ENCODE measurements around the gene AHSG.

Gene AHSG

DNA sequence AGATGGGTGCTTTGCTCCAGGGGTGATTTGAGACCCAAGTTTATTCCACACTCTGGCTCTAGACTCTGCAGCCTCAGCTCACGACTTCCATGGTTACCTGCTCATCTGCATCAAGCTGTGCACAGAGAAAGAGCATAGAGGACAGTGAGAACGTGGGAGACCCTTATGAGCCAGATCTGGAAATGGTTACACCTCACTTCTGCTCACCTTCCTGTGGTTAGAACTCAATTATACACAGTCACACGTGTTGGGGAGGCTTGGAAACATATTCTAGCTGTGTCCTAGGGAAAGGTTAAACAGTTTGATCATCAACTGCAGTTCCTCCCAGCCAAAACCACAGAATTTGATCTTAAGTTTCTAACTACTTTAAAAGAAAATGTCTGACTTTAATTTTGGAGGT, 29.2 kb downstream of the AHSG start:
- no peak for DNase-seq (ENCODE audit: low read depth in 2 of 2)

DNA sequence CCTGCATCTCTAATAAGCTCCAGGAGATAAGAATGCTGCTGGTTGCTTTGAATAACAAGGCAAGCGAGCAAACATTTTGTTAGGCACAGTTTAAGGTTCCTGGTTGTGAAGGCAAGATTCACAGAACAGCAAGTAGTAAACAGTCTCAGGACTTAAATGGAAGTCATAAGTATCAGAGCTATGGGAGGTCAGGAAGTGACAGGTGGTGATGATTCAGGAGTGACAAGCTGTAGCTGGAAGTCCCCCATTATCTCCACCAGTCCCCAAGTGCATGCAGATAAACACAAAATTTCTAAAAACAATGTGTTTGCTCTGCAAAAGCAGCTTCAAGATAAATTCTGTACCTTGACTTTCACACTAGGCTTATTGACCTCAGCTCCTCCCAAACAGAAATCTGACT, 30.6 kb downstream of the AHSG start:
- DNase-seq (ENCODE audit: low read depth in 2 of 2), result no peak

DNA sequence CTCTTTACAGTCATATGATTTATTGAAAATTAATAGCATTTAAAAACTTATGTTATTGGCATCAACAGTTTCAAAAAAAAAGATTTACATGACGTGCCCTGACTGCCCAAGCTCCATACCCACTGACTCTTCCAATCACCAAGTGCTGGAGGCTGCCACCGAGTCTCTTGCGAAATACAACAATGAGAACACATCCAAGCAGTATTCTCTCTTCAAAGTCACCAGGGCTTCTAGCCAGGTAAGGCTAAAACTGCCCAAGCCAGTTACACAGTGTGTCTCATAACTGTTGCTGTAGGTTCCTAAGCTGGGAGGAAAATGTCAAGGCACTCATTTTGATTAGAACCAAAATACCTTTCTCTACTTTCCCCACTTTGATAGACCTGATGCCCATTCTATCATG, 31.8 kb downstream of the AHSG start:
- DNase-seq (ENCODE audit: low read depth in 2 of 2), result no peak

DNA sequence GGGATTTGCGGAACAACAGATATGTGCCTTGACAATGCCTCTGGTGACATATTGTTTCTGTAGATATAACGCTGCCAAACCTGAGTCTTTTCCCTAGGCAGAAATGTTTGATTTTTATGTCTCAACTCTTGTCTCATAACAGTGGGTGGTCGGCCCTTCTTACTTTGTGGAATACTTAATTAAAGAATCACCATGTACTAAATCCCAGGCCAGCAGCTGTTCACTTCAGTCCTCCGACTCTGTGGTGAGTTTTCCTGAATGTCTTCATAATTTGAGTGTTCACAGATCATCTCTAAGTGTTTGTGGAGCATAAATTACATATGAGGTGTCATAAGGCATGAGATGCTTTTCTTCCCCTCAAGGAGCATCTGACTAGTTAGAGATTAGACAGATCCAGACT, 33.2 kb downstream of the AHSG start:
- no peak for DNase-seq (ENCODE audit: low read depth in 2 of 2)

DNA sequence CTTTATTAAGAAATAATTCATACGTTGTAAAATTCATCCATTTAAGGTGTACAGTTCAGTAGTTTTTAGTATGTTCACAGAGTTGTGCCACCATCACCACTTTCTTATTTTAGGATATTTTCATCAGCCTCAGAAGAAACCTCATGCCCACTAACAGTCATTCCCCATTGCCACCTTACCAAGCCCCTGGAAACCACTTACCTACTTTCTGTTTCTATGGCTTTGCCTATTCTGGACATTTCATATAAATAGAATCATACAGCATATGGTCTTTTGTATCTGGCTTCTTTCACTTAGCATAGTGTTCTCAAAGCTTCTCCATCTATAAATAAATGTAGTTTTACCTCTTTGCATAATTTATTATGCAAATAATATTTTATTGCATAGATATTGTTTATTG, 34.0 kb downstream of the AHSG start:
- no peak for DNase-seq (ENCODE audit: low read depth in 2 of 2)

DNA sequence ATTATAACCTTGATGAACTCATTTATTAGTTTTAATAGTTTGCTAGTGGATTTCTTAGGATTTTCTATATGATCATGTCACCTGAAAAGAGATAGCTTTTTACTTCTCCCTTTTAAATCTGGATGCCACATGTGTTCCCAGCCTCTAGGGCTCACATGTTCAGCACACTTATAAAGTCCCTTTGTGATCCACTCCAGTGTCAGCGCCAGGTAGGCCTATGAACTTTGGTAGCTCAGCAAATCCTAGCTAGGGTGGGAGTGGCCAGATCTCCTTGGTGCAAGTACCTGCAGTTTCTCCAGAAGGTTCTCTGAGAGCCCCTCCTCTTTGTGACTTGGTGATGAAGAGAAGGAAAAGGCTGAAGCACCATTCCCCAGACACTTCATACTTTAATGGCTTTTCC, 36.0 kb downstream of the AHSG start:
- DNase-seq (ENCODE audit: low read depth in 2 of 2), result no peak

DNA sequence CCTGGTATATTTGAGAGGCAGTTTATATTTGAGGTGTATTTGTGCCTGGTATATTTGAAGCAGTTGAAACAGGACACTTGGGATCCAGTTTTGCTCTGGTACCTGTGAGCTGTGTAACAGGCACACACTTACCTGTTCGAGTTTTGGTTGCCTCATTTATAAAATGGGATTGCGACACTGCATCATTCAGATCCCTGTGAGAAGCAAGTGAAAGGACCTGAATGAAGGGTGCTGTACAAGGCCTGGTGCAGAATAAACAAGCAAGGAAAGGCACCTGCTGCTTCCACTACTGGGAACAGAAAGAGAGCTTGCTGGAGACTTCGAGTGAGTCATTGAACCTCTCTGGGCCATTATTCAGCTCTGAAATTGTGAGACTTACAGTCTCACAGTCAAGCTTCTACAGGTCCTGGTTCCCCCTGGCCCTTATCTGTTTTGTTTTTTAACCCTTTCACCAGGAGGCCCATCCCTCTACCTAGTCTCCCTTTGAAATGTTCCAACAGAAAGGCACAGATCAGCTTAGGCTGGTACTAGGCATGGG, 38.9 kb downstream of the AHSG start:
- no peak for DNase-seq (ENCODE audit: low read depth in 2 of 2)

DNA sequence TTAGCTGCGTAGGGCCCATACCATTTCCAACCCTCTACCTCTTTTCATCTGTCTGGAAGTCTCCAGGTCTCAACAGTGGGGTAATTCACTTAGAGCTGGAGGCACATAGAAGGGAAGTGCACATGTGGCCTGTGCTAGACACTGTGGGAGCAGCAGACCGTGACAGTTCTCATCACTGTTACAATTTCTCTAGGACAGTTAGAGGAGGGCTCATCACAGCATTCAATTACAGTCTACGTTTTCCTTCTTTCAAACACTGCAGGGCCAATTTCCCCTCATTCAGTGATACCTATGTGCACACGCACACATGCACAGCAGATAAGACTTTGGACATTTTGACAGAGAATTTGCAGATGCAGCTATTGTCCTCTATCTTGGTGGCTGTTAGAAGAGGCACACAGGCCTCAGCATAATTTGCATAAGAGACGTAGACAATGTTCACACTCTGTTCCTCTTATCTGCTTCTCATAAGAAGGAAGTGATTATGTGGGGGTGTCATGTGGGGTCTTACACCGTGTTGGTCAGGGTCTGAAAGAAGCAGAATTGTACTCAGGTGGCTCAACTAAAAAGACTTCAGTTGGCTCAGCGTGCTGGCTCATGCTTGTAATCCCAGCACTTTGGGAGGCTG, 40.3 kb downstream of the AHSG start:
- no peak for DNase-seq (ENCODE audit: low read depth in 2 of 2)

DNA sequence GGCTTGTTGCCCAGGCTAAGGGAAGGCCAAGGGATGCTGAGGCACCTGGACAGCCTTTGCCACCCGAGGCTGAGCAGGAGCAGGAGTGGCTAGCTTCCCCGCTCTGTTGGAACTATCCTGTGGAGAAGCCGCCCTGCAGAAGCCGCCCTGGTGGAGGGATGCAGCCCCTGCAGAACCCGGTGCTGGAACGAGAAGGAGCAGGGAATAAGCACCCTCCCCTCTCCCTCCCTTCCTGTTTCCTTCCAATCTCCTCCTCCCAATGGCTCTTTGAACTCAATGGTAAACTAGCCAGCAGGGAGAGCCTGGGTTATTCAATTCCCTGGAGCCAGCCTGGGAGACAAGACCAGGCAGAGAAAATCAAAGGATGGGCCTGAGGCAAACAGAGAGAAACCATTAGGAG, 41.1 kb downstream of the AHSG start:
- no peak for DNase-seq (ENCODE audit: low read depth in 2 of 2)

DNA sequence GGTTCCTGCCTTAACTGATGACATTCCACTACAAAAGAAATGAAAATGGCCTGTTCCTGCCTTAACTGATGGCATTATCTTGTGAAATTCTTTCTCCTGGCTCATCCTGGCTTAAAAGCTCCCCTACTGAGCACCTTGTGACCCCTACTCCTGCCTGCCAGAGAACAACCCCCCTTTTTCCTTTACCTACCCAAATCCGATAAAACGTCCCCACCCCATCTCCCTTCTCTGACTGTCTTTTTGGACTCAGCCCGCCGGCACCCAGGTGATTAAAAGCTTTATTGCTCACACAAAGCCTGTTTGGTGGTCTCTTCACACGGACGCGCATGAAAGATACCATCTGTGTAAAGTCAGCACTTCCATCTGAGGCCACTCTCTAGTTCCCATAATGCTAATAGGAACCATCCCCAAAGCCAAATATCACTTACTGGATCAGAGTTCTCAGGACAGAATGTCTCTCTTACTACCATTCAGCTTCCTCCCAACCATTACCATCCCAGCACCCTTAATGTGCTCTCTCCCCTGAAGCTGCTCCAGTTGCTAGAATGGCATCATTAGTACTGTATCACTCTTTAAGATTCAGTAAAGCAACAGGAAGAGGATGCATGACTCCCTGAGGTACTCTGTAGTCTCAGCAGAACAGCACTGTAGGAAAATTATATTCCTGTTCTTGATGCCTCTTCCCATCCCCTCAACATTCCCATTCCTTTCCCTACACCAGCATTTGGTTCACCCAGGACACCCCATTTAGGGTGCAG, 50.7 kb downstream of the AHSG start:
- no peak for DNase-seq (ENCODE audit: low read depth in 2 of 2)

DNA sequence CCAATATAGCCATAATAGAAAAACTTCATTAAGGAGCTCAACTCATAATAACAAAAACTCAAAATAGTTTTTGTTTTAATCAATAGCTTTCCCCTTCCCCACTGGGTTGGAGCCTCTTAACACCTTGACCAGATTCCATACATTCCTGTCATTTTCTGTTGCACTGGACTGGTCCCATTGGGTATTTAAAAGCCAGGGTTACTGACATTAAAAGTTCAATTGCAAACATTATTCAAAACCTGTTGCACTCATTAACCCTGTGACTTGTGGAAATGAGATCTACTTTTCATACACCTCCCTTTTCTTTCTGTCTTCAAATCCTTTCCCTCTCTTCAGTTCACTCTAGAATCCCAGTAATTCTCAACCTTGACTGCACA, 51.2 kb downstream of the AHSG start:
- no peak for DNase-seq (ENCODE audit: low read depth in 2 of 2)

DNA sequence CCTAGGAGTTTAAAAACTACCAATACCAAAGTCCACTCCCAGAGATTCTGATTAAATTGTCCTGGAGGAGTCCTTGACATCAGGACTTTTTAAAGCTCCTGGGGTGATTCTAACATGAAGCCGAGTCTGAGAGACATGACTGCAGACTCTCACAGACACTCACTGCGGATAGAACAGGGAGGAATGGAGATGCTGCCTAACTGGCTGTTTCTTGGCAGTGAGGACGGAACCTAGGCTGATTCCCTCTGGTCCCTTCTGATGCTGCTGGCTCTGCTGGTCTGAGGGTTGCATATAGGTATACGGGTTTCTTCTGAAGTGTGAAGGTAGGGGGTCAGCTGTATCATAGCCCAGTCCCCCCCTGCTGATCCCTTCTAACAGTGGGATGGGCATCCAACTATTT, 51.6 kb downstream of the AHSG start:
- no peak for DNase-seq (ENCODE audit: low read depth in 2 of 2)

DNA sequence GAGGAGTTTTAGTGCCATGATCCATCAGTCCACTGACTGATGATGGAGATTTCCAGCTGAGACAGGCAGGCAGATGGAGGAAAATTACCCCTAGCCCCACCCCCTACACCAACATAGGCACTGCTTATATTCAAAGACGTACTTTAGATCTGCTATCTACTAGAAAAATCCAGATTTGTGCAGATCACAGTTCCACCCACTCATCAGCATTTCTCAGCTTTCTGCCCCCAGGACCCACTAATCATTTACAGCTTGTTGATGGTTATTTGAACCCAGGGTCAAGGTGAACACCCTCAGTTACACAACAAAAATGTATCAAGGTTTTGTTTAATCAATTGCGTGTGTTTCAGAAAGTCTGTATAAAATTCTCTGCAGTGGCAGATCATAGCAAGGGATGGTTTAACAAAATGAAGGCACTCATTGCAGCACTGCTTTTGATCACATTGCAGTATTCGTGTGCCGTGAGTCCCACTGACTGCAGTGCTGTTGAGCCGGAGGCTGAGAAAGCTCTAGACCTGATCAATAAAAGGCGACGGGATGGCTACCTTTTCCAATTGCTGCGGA, 52.8 kb downstream of the AHSG start, which contains the start of gene HRG:
Gene HRG (plus strand): TSS at position 390 of the 564 bp plus-strand sequence. CDS start 18 bp downstream, at position 408.
- no peak for DNase-seq (ENCODE audit: low read depth in 2 of 2)

DNA sequence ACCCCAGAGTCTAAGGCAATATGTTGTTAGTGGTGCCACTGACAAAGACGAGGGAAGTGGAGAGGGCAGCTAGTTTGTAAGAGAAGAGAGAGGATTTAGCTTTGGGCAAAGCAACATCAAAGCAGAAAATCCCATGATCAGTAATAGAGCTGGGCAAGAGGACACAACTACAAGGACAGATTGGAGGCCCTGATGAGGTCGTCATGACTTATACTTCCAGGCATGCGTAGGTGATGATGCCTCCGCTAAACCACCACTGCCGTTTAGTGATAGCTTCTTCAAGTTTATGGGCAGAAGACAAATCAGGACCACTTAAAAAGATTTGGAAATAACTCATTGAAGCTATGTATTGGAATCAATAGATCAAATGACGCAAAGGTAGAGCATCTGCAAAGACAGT, 55.6 kb downstream of the AHSG start:
- no peak for DNase-seq (ENCODE audit: low read depth in 2 of 2)

DNA sequence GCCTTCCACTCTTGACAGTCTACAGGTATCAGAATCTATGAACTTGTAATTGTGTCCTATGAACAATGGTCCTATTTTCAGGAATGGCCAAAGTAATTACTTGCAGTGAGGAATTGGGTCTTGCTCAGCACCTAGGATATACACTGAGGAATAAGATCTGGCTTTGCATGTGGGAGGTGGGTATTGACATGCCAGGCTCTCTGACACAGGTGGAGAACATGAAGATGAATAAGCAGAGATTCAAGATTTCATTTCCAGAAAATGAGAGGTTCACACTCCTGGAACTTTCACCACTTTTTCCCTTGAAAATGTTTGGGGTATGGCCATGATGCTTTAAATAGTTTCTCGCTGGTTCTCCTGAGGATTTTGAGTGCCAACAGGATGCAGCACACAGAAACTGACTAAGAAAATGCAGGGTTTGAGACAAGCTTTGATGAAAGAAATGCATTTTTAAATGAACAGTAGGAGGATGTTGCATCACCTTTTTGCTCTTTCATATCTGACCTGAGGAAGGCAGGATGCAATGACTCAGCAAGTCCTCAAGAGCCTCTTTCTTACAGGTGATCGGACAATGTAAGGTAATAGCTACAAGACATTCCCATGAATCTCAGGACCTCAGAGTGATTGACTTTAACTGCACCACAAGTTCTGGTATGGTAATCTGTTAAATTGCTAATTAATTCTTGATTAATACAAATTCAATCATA, 56.7 kb downstream of the AHSG start:
- no peak for DNase-seq (ENCODE audit: low read depth in 2 of 2)

DNA sequence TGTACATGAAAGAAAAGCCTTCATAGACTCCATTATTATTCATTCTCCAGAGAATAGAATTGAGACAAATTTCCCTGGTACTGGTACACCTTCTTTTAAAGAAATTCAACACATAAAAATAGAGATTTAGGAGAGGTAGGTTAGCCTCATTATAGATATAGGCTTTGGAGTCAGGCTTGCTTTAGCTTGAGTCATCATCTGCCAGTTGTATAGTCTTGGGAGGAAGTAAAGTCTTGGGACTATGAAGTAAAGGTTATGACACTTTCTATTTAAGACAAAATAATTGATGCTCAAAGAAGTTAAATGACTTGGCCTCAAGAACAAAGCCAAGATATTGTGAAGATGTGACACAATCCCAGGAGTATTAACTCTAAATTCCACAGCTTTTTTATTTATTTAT, 57.3 kb downstream of the AHSG start:
- no peak for DNase-seq (ENCODE audit: low read depth in 2 of 2)
